Bronchial epithelial cell (primary cell): ENCODE data around the gene SIGMAR1. TPM values are rescaled to one million over a fixed set of nuclear protein-coding genes. Genes with fewer than 3 reads are reported as not detected.

ENCODE experiments used
- DNase-seq: peaks from one replicate; pipeline ENCODE4 v3.0.0-alpha.2; 2010; ENCODE audit warnings: low read depth
- FAIRE-seq: peaks from 2 replicates; lab custom pipeline; 2011; peaks lifted over from hg19 to GRCh38; lab: Jason Lieb, UNC
- H3K27me3 ChIP-seq: 2 replicates; pipeline ENCODE4 v1.5.1; 2011; ENCODE audit warnings: low read length; ENCODE audit not compliant: control insufficient read depth, insufficient read depth
- H3K36me3 ChIP-seq: 2 replicates; pipeline ENCODE4 v1.5.1; 2011; ENCODE audit warnings: low read length; ENCODE audit not compliant: control insufficient read depth, insufficient read depth
- H3K4me3 ChIP-seq: 2 replicates; pipeline ENCODE4 v1.5.1; 2011; ENCODE audit warnings: mild to moderate bottlenecking, low read depth, low read length, control low read depth
- total RNA-seq: library from RNA; depleted of rRNA; stranded (reverse); fragments of >200 nt; gene quantifications from 2 replicates; pipeline ENCODE4 v1.2.1, GENCODE V29; 2014
- TF ChIP-seq, protein P1 (sequence below): IDR thresholded peaks from 2 replicates; pipeline ENCODE4 v1.5.1; 2011; ENCODE audit warnings: mild to moderate bottlenecking, moderate library complexity, low read length, control low read depth, inconsistent platforms; ENCODE audit not compliant: insufficient read depth, severe bottlenecking

The SIGMAR1 gene
- total RNA-seq, 1 donor from 2014 or later = 74.8 TPM

DNA sequence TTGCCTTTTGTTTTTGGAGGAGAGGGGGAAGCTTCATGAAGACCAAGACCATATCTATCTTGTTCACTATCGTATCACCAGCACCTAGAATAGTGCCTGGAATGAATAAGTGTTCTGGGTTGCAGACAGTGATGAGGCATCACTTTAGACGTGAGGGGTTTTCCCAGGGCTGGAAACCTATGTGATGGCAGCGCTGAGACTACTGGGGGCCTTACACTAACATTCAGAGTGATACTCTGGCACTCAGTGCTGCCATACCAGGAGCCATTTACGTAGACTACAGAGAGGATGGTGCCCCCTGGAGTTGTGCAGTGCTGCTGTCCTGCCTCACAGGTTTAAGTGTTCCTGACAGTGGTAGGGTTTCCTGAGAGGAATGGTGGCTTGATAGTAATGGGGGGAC is 46.6 kb upstream of the SIGMAR1 start:
- Histone ChIP-seq H3K27me3 (no peaks in the 10 kb centered on the region), H3K4me3 (no peak overlapping the region), H3K36me3 (peaks cover 2% of the 10 kb centered on the region)
- TF ChIP-seq, protein P1, sequence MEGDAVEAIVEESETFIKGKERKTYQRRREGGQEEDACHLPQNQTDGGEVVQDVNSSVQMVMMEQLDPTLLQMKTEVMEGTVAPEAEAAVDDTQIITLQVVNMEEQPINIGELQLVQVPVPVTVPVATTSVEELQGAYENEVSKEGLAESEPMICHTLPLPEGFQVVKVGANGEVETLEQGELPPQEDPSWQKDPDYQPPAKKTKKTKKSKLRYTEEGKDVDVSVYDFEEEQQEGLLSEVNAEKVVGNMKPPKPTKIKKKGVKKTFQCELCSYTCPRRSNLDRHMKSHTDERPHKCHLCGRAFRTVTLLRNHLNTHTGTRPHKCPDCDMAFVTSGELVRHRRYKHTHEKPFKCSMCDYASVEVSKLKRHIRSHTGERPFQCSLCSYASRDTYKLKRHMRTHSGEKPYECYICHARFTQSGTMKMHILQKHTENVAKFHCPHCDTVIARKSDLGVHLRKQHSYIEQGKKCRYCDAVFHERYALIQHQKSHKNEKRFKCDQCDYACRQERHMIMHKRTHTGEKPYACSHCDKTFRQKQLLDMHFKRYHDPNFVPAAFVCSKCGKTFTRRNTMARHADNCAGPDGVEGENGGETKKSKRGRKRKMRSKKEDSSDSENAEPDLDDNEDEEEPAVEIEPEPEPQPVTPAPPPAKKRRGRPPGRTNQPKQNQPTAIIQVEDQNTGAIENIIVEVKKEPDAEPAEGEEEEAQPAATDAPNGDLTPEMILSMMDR = no peak
- DNase-seq (no peak), FAIRE-seq (peak; percentile 81)

DNA sequence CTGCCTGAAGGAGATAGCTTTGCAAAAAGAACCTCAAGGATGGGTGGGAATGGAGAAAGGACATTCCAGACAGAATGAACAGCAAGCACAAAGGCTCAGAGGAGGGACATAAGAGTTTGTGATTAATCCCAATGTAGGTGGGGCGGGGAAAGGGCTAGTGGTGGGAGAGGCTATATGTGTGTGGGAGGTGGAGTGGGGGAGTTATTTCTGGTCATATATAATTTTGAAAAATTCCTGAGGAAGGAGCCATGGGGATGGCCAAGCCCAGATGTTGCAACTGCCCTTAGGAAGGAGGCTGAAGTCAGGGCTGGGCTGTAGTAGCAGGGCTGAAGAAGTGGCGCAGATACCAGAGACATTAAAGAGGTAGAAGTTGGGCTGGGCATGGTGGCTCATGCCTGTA is 38.3 kb upstream of the SIGMAR1 start:
- Histone ChIP-seq H3K36me3 (peaks cover 5% of the 10 kb centered on the region), H3K27me3 (no peaks in the 10 kb centered on the region), H3K4me3 (no peak overlapping the region)
- DNase-seq (no peak), FAIRE-seq (no peak)
- TF ChIP-seq, protein P1 = no peak

- DNase-seq (peak; percentile 36), FAIRE-seq (no peak)
- Histone ChIP-seq H3K27me3 (no peaks in the 10 kb centered on the region), H3K36me3 (peaks cover 6% of the 10 kb centered on the region), H3K4me3 (no peak overlapping the region)
- TF ChIP-seq, protein P1 = peak; percentile 56
These were observed 37.6 kb upstream of the SIGMAR1 start for GRCh38 chr9:34675048-34675714.

DNA sequence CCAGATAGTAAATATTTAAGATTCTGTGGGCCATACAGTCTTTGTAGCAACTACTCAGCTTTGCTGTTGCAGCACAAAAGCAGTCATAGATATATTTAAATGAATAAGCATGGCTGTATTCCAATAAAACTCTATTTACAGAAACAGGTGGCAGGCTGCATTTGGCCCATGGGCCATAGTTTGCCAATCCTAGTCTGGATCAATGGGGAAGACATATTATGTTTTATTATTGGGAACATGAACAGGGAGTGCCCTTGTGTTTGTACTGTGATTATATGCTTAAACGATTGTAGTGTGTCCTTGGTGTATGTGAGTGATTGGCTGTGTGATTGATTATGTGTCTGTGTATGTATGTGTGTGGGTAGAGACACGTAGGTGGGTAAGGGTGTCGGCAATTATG is 36.9 kb upstream of the SIGMAR1 start:
- TF ChIP-seq, protein P1 = no peak

DNA sequence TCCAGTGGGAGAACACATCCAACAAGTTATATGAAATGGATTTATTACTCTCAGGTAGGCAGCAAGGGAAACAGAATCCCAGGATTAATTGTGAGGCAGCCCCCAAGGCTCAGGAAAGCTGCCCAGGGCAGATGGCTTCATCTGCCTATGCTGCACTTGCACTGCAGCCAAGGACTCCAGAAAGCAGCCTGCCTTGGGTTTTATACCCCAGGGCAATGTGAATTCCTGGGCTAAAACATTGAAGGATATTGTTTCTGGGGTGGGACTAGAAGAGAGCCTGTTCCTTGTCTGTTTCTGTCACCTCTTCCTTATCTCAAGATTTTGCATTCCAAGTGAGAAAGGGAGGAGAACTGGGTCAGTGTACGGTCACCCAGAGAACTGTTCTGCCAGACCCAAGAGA is 33.7 kb upstream of the SIGMAR1 start:
- Histone ChIP-seq H3K4me3 (no peak overlapping the region), H3K36me3 (peaks cover 2% of the 10 kb centered on the region), H3K27me3 (no peaks in the 10 kb centered on the region)
- TF ChIP-seq, protein P1 = no peak
- no peak for FAIRE-seq
- no peak for DNase-seq

More for the DNA sequence above, 36.9 kb upstream of the SIGMAR1 start:
- Histone ChIP-seq H3K4me3 (no peak overlapping the region), H3K27me3 (no peaks in the 10 kb centered on the region), H3K36me3 (peaks cover 6% of the 10 kb centered on the region)
- FAIRE-seq (no peak), DNase-seq (no peak)
